ENCODE measurements around the gene ESPNL.

DNA sequence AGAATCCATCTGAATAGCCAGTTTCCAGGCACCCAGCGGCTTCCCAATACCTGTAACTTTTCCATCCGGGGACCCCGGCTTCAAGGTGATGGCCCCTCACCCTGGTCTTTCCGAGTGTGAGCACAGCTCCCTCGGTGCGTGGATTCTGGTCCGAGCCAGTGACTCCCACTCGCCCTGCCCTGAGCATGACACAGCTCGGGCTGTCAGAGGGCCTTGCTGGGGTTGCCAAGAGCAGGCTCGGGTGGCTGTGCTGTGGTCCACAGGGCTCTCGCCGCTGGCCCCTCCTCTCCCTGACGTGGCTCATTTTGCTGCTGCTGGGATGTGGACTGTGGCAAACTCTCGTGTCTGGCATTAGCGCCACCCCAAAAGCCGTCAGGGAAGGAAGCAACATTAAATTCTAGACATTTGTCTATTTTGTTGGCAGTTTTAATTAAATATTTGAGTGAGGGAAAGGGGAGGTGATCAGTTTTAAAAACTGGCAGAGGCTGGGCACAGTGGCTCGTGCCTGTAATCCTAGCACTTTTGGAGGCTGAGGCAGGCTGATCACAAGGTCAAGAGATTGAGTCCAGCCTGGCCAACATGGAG lies 5.6 kb upstream of the ESPNL start:
- TF ChIP-seq, protein P1, sequence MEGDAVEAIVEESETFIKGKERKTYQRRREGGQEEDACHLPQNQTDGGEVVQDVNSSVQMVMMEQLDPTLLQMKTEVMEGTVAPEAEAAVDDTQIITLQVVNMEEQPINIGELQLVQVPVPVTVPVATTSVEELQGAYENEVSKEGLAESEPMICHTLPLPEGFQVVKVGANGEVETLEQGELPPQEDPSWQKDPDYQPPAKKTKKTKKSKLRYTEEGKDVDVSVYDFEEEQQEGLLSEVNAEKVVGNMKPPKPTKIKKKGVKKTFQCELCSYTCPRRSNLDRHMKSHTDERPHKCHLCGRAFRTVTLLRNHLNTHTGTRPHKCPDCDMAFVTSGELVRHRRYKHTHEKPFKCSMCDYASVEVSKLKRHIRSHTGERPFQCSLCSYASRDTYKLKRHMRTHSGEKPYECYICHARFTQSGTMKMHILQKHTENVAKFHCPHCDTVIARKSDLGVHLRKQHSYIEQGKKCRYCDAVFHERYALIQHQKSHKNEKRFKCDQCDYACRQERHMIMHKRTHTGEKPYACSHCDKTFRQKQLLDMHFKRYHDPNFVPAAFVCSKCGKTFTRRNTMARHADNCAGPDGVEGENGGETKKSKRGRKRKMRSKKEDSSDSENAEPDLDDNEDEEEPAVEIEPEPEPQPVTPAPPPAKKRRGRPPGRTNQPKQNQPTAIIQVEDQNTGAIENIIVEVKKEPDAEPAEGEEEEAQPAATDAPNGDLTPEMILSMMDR (IDR thresholded peaks at IDR 0.05; ENCODE audit: low read depth, low read length) = no peak
- TF ChIP-seq POLR2A (IDR thresholded peaks at IDR 0.05; ENCODE audit: extremely low read depth, insufficient read length) = no peak
- TF ChIP-seq, protein P2, sequence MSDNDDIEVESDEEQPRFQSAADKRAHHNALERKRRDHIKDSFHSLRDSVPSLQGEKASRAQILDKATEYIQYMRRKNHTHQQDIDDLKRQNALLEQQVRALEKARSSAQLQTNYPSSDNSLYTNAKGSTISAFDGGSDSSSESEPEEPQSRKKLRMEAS (IDR thresholded peaks at IDR 0.05; ENCODE audit: low read depth, low read length) = no peak
- no peak for TF ChIP-seq MYC (IDR thresholded peaks at IDR 0.05; ENCODE audit: low read depth, low read length)
